B cell (primary cell): Measurements from ENCODE around the gene NCOA7. TPM values are rescaled to one million over a fixed set of nuclear protein-coding genes. Genes with fewer than 3 reads are reported as not detected.

Experiments used
- ATAC-seq: fragments of 200-7000 bp; cut with Tn5 transposase; one replicate; pipeline ENCODE4 v1.10.0; 2021; ENCODE audit warnings: low read depth, mild to moderate bottlenecking, moderate number of reproducible peaks, moderate library complexity
- CTCF ChIA-PET: fragments of 350-600 bp; sonication (Branson Sonifier 250); formaldehyde crosslinking; loops from one replicate; lab custom pipeline; 2021; ENCODE audit warnings: antibody characterized with exemption, inconsistent platforms; lab: Charles Lee
- POLR2A ChIA-PET: fragments of 350-600 bp; sonication (Branson Sonifier 250); formaldehyde crosslinking; loops from one replicate; lab custom pipeline; 2021; ENCODE audit warnings: antibody characterized with exemption; lab: Charles Lee
- DNase-seq: peaks from one replicate; pipeline ENCODE4 v3.0.0; 2013
- H2AFZ ChIP-seq: 2 replicates; pipeline ENCODE4 v1.6.1; 2012; ENCODE audit warnings: mild to moderate bottlenecking, low read depth, low read length; ENCODE audit not compliant: insufficient read depth, poor library complexity, severe bottlenecking
- H3K27ac ChIP-seq, 2 donors: 1 replicate in 1 of 2; 2 replicates in 1 of 2; pipeline ENCODE4 v1.5.1; 2012 to 2013; ENCODE audit warnings: low read length in 2 of 2, mild to moderate bottlenecking in 2 of 2, moderate library complexity in 1 of 2
- H3K27me3 ChIP-seq, 4 experiments: fragments of 200-600 bp in 1 of 4; sonication (generic) in 1 of 4; replicated peaks in 1 of 4; 1 replicate in 2 of 4; 2 replicates in 2 of 4; pipeline versions ENCODE4 v1.6.1 to v1.7.0; 2013 to 2016; ENCODE audit warnings: low read length in 3 of 4, mild to moderate bottlenecking in 2 of 4, mixed read lengths in 1 of 4, moderate library complexity in 1 of 4; ENCODE audit not compliant: insufficient read depth in 4 of 4, control insufficient read depth in 3 of 4; ENCODE audit errors: control extremely low read depth in 1 of 4
- H3K36me3 ChIP-seq, 2 experiments: replicated peaks in 1 of 2; 1 replicate in 1 of 2; 2 replicates in 1 of 2; pipeline versions ENCODE4 v1.6.1 to v1.7.1; 2013; ENCODE audit warnings: low read length in 1 of 2; ENCODE audit not compliant: insufficient read depth in 2 of 2, control insufficient read depth in 1 of 2; ENCODE audit errors: control extremely low read depth in 1 of 2, extremely low read depth in 1 of 2
- H3K4me1 ChIP-seq, 2 donors: fragments of 200-600 bp in 1 of 2; sonication (generic) in 1 of 2; 1 replicate in 1 of 2; 2 replicates in 1 of 2; pipeline versions ENCODE4 v1.5.1 to v1.6.1; 2013 to 2017; ENCODE audit warnings: low read length in 2 of 2; ENCODE audit not compliant: control insufficient read depth in 2 of 2, insufficient read depth in 2 of 2
- H3K4me2 ChIP-seq: replicated peaks from 2 replicates; pipeline ENCODE3; 2012; ENCODE audit warnings: mild to moderate bottlenecking, low read depth, low read length; ENCODE audit not compliant: poor library complexity, severe bottlenecking
- H3K4me3 ChIP-seq, 5 experiments: fragments of 200-600 bp in 1 of 5; sonication (generic) in 1 of 5; 1 replicate in 3 of 5; 2 replicates in 2 of 5; pipeline versions ENCODE4 v1.5.1 to v1.7.0; 2011 to 2016; ENCODE audit warnings: low read length in 4 of 5, mild to moderate bottlenecking in 4 of 5, low read depth in 2 of 5, control low read depth in 1 of 5, moderate library complexity in 1 of 5; ENCODE audit not compliant: insufficient read depth in 1 of 5; ENCODE audit errors: control extremely low read depth in 1 of 5, extremely low read depth in 1 of 5
- H3K79me2 ChIP-seq: fragments of 200-600 bp; sonication (generic); one replicate; pipeline ENCODE4 v1.6.0; 2016; ENCODE audit warnings: low read length; ENCODE audit not compliant: control insufficient read depth, insufficient read depth
- H3K9ac ChIP-seq: fragments of 200-600 bp; sonication (generic); 2 replicates; pipeline ENCODE4 v1.6.1; 2017; ENCODE audit warnings: mild to moderate bottlenecking, low read length, moderate library complexity
- H3K9me3 ChIP-seq, 3 donors: one replicate each; pipeline versions ENCODE4 v1.6.1 to v1.7.1; 2013; ENCODE audit warnings: low read length in 2 of 3; ENCODE audit not compliant: control insufficient read depth in 2 of 3, insufficient read depth in 1 of 3; ENCODE audit errors: control extremely low read depth in 1 of 3
- H4K20me1 ChIP-seq: 2 replicates; pipeline ENCODE4 v1.6.0; 2012; ENCODE audit warnings: mild to moderate bottlenecking, low read length; ENCODE audit not compliant: insufficient read depth, control insufficient read depth, poor library complexity, severe bottlenecking
- H3K27ac Mint-ChIP-seq: one replicate; pipeline ENCODE4 v1.8.0; 2021; ENCODE audit warnings: mixed read lengths
- H3K27me3 Mint-ChIP-seq: one replicate; pipeline ENCODE4 v1.8.0; 2021; ENCODE audit warnings: mixed read lengths
- H3K4me1 Mint-ChIP-seq: one replicate; pipeline ENCODE4 v1.8.0; 2021; ENCODE audit warnings: mixed read lengths
- H3K4me3 Mint-ChIP-seq: one replicate; pipeline ENCODE4 v1.8.0; 2021; ENCODE audit warnings: mixed read lengths
- H3K9me3 Mint-ChIP-seq: one replicate; pipeline ENCODE4 v1.8.0; 2022; ENCODE audit warnings: mixed read lengths; ENCODE audit not compliant: insufficient read depth
- EZH2 ChIP-seq: IDR thresholded peaks from 2 replicates; pipeline ENCODE4 v1.6.1; 2012; ENCODE audit warnings: borderline replicate concordance, low read depth, mild to moderate bottlenecking, moderate library complexity, low read length; ENCODE audit not compliant: insufficient read depth, poor library complexity, severe bottlenecking
- WGBS: methylation state at CpG from one replicate; pipeline ENCODE4 v1.1.5; 2013; ENCODE audit warnings: missing lambda C conversion rate; ENCODE audit not compliant: insufficient coverage; 5-methylcytosine and 5-hydroxymethylcytosine counted together
- intact Hi-C: fragments of 100-400 bp; cut with micrococcal nuclease; formaldehyde crosslinking; loops from one replicate; pipeline ENCODE4 v1.10.0; 2022
- polyA plus RNA-seq: library from polyadenylated mRNA; depleted of rRNA; stranded (reverse); fragments of >200 nt; gene quantifications from 2 replicates; pipeline ENCODE4 v1.2.3, GENCODE V29; 2012
- total RNA-seq, 2 donors: library from RNA; stranded (reverse); fragments of 120-200 nt in 1 of 2; gene quantifications; 1 replicate in 1 of 2; 2 replicates in 1 of 2; pipeline versions ENCODE4 v1.2.3 to v1.2.4, GENCODE V29; 2013 to 2022
- TF ChIP-seq, protein P1 (sequence below): fragments of 200-600 bp; IDR thresholded peaks from one replicate; pipeline ENCODE4 v1.8.0; 2022; ENCODE audit warnings: antibody characterized with exemption, mild to moderate bottlenecking

Gene NCOA7
- total and polyA plus RNA-seq, 2 donors (not counting 1 experiment from before 2014, with no cell fraction given), result 10.9 to 27.4 TPM

- no peak overlapping the region for H2AFZ ChIP-seq
- H3K4me1 Mint-ChIP-seq, result no peaks in the 10 kb centered on the region
- POLR2A ChIA-PET, result no interaction called here
- H3K4me3 Mint-ChIP-seq, result no peak overlapping the region
- no peak for ATAC-seq
- H3K27me3 ChIP-seq, result peaks cover 0 to 3% (median 0%) of the 10 kb centered on the region in 4 experiments
- H3K4me3 ChIP-seq, result no peak overlapping the region
- CTCF ChIA-PET, result interaction anchor here (1.0 to 1.6 kb wide), 2 partner anchors 9 to 635 kb away, joined by 3 to 8 read pairs; partner anchors contain the start of gene HINT3
- TF ChIP-seq, protein P1, sequence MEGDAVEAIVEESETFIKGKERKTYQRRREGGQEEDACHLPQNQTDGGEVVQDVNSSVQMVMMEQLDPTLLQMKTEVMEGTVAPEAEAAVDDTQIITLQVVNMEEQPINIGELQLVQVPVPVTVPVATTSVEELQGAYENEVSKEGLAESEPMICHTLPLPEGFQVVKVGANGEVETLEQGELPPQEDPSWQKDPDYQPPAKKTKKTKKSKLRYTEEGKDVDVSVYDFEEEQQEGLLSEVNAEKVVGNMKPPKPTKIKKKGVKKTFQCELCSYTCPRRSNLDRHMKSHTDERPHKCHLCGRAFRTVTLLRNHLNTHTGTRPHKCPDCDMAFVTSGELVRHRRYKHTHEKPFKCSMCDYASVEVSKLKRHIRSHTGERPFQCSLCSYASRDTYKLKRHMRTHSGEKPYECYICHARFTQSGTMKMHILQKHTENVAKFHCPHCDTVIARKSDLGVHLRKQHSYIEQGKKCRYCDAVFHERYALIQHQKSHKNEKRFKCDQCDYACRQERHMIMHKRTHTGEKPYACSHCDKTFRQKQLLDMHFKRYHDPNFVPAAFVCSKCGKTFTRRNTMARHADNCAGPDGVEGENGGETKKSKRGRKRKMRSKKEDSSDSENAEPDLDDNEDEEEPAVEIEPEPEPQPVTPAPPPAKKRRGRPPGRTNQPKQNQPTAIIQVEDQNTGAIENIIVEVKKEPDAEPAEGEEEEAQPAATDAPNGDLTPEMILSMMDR, result no peak
- no peak for TF ChIP-seq EZH2
- no peaks in the 10 kb centered on the region for H3K4me1 ChIP-seq
- intact Hi-C loops, result no loop called here
- no peak overlapping the region for H3K9ac ChIP-seq
- no peak overlapping the region for H3K27ac ChIP-seq
- WGBS, result no CpG with 5 or more reads among the region's 2 CpGs
- peaks cover 12% of the 10 kb centered on the region for H3K27me3 Mint-ChIP-seq
- H3K9me3 ChIP-seq, result no peaks in the 10 kb centered on the region
- no peak overlapping the region for H3K27ac Mint-ChIP-seq
- no peaks in the 10 kb centered on the region for H3K9me3 Mint-ChIP-seq
- H4K20me1 ChIP-seq, result no peaks in the 10 kb centered on the region
- DNase-seq, result no peak
- H3K36me3 ChIP-seq, result no peaks in the 10 kb centered on the region
- no peak overlapping the region for H3K4me2 ChIP-seq
- no peaks in the 10 kb centered on the region for H3K79me2 ChIP-seq
These were observed 156.9 kb downstream of the NCOA7 start for GRCh38 chr6:125947615-125948014.

DNA sequence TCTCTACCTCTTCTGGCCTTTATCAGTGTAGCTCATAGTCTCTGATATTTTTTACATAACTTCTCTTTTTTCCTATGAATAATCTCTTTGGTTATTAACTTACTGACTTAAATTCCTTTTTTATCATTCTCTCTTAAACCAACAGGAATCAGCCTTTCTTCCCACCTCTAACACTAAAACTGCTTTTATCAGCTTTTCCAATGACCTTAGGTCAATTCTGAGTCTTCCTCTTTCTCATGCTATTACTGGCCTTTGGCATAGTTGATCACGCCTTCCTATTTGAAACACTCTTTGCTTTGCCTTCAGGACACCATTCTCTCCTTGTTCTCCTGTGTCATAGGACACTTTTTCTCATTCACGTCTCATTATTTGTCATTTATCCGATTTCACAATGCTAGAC lies 157.7 kb downstream of the NCOA7 start:
- Histone ChIP-seq H3K27me3 (peaks cover 0 to 3% (median 0%) of the 10 kb centered on the region in 4 experiments), H3K9me3 (no peaks in the 10 kb centered on the region), H3K27ac (no peak overlapping the region), H3K79me2 (no peaks in the 10 kb centered on the region), H3K4me2 (no peak overlapping the region), H3K9ac (no peak overlapping the region), H3K4me1 (no peaks in the 10 kb centered on the region), H3K36me3 (no peaks in the 10 kb centered on the region), H4K20me1 (no peaks in the 10 kb centered on the region), H2AFZ (no peak overlapping the region), H3K4me3 (no peak overlapping the region)
- intact Hi-C loops, result no loop called here
- peaks cover 12% of the 10 kb centered on the region for H3K27me3 Mint-ChIP-seq
- H3K4me3 Mint-ChIP-seq, result no peak overlapping the region
- ATAC-seq, result no peak
- H3K27ac Mint-ChIP-seq, result no peak overlapping the region
- POLR2A ChIA-PET, result no interaction called here
- no peak for TF ChIP-seq EZH2
- TF ChIP-seq, protein P1, result no peak
- WGBS, result 89% methylated on average over 1 of the region's 3 CpGs
- no peaks in the 10 kb centered on the region for H3K4me1 Mint-ChIP-seq
- CTCF ChIA-PET, result interaction anchor here (1.0 to 1.6 kb wide), 2 partner anchors 8 to 636 kb away, joined by 3 to 8 read pairs; partner anchors contain the start of gene HINT3
- DNase-seq, result no peak
- H3K9me3 Mint-ChIP-seq, result no peaks in the 10 kb centered on the region
